ENCODE measurements around the gene PRR27. TPM values are rescaled to one million over a fixed set of nuclear protein-coding genes. Genes with fewer than 3 reads are reported as not detected.
"Not testable (repeated sequence)": the region's sequence is repeated elsewhere in the genome, so short reads cannot be mapped to it uniquely, and the experiment has no call there.

The PRR27 gene
- total RNA-seq, 4 donors from 2014 or later = not detected

DNA sequence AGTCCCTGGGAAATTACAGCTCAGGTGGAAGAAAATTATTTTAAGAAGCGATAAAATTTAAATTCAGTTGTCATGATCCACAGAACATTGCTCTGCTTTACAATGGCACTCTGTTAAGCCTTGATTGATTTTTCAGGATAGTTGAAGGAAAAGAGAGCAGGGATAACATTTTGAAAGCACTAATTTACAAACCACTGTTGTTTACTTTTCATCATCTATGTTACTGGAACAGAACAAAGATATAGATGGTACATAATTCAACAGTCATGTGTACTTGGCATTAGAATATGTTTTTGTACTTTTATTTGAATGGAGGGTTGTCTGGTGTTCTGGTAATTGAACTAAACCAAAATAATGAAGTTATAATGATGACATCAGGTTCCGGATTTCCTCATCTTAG lies 38.9 kb downstream of the PRR27 start:
- H3K4me3 ChIP-seq = no peak overlapping the region
- no peak overlapping the region for H3K27ac ChIP-seq
- no peaks in the 10 kb centered on the region for H3K4me1 ChIP-seq
- intact Hi-C loops (cut with DNase I) = no loop called here
- 88 to 92% methylated on average over 2 of the region's 2 CpGs for WGBS, 2 donors
- H3K36me3 ChIP-seq = no peaks in the 10 kb centered on the region
- TF ChIP-seq POLR2A (IDR thresholded peaks at IDR 0.05) (no peak), CTCF (IDR thresholded peaks at IDR 0.05) (no peak)
- peaks cover 0 to 8% (median 0%) of the 10 kb centered on the region in 4 donors for H3K27me3 ChIP-seq
- no peaks in the 10 kb centered on the region for H3K9me3 ChIP-seq
- DNase-seq = no peak

DNA sequence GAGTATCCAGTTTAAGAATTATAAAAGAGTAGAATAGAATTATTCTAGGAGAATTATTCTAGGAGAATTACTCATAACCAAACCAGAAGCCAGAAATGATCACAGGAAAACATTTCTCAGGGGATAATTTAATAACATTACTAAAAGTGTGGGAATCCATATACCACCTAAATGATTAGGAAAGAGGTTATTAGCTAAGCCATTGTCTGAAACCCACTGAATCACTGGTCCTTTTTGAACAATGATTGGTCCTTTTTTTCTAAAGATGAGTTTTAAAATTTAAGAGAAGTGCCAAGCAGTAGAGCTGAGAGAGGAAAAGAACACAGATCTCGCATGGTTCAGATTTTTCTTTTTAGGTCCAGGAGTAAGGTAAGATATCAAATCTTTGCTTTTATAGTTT lies 41.4 kb downstream of the PRR27 start, which contains the start of gene ODAM:
ODAM (plus strand) TSS at position 301 of the 400 bp plus-strand sequence. CDS start 819 bp downstream, outside the sequence.
- no peaks in the 10 kb centered on the region for H3K36me3 ChIP-seq
- DNase-seq = no peak
- H3K4me3 ChIP-seq = no peak within 1 kb of the TSS
- 72 to 77% methylated on average over 1 of the region's 1 CpG for WGBS, 2 donors
- peaks cover 0 to 8% (median 0%) of the 10 kb centered on the region in 4 donors for H3K27me3 ChIP-seq
- H3K4me1 ChIP-seq = no peaks in the 10 kb centered on the region
- intact Hi-C loops (cut with DNase I) = no loop called here
- H3K9me3 ChIP-seq = no peaks in the 10 kb centered on the region
- no peak within 1 kb of the TSS for H3K27ac ChIP-seq
- TF ChIP-seq CTCF (IDR thresholded peaks at IDR 0.05) = no peak

- intact Hi-C loops (cut with DNase I) = no loop called here
- Histone ChIP-seq H3K27me3 (peaks cover 0 to 8% (median 0%) of the 10 kb centered on the region in 4 donors), H3K4me3 (no peak overlapping the region), H3K4me1 (no peaks in the 10 kb centered on the region), H3K9me3 (no peaks in the 10 kb centered on the region), H3K27ac (no peak overlapping the region), H3K36me3 (no peaks in the 10 kb centered on the region)
- TF ChIP-seq CTCF (IDR thresholded peaks at IDR 0.05) = no peak
- 59 to 61% methylated on average over 2 of the region's 2 CpGs for WGBS, 2 donors
- no peak for DNase-seq
Observed at GRCh38 chr4:70196857-70197256, 42.8 kb downstream of the PRR27 start.

DNA sequence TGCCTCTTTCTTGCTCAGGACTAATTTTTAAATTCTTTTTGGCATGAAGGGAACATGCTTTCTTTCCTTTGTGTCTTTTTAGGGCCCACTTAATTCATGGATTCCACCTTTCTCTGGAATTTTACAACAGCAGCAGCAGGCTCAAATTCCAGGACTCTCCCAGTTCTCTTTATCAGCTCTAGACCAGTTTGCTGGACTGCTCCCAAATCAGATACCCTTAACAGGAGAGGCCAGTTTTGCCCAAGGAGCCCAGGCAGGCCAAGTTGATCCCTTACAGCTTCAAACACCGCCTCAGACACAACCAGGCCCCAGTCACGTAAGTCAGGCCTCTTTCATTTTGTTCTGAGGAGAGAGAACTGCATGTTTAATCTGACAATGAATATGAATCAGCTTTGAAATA lies 43.8 kb downstream of the PRR27 start:
- no peak for DNase-seq
- Histone ChIP-seq H3K9me3 (no peaks in the 10 kb centered on the region), H3K36me3 (no peaks in the 10 kb centered on the region), H3K27me3 (peaks cover 0 to 8% (median 0%) of the 10 kb centered on the region in 4 donors), H3K4me3 (no peak overlapping the region), H3K27ac (no peak overlapping the region), H3K4me1 (no peaks in the 10 kb centered on the region)
- intact Hi-C loops (cut with DNase I) = no loop called here
- no peak for TF ChIP-seq CTCF (IDR thresholded peaks at IDR 0.05)
- TF ChIP-seq POLR2A (IDR thresholded peaks at IDR 0.05) = no peak
- 47 to 59% methylated on average over 2 of the region's 2 CpGs for WGBS, 2 donors

DNA sequence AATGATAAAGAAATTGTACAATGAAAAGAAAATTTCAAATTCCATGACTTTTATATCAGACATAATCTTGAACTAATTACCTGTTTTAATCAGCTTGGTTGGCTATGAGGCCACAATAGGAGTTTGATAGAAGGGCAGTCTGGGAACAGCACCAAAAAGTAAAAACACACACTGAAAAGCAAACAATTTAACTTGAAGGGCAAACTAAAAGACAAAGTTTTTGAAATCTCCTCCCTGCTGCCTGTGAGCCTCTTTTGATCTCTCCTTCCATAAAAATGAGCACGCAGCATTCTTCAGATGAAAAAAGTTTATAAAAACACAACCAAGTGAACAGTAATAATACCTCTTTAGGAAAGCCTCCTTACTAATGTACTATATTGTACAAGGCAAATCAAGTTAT lies 49.6 kb downstream of the PRR27 start:
- DNase-seq = no peak
- no peak overlapping the region for H3K27ac ChIP-seq
- WGBS, 2 donors = 50 to 58% methylated on average over 1 of the region's 1 CpG
- no peaks in the 10 kb centered on the region for H3K9me3 ChIP-seq
- no peak overlapping the region for H3K4me3 ChIP-seq
- intact Hi-C loops (cut with DNase I) = no loop called here
- no peaks in the 10 kb centered on the region for H3K4me1 ChIP-seq
- TF ChIP-seq POLR2A (IDR thresholded peaks at IDR 0.05) (no peak), CTCF (IDR thresholded peaks at IDR 0.05) (no peak)
- no peaks in the 10 kb centered on the region for H3K36me3 ChIP-seq
- H3K27me3 ChIP-seq = no peaks in the 10 kb centered on the region

DNA sequence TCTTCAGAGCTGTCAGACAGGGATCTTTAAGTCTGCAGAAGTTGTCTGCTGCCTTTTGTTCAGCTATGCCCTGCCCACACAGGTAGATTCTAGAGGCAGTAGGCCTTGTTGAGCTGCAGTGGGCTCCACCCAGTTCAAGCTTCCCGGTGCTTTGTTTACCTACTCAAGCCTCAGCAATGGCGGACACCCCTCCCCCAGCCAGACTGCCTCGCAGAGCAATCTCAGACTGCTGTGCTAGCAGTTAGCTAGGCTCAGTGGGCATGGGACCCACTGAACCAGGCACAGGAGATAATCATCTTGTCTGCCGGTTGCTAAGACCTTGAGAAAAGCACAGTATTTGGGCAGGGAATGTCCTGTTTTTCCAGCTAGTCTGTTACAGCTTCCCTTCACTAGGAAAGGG lies 58.7 kb downstream of the PRR27 start:
- H3K36me3 ChIP-seq; intact Hi-C loops (cut with DNase I): not testable (repeated sequence)

More for the DNA sequence above, 58.7 kb downstream of the PRR27 start:
- H3K27me3 ChIP-seq, H3K9me3 ChIP-seq, H3K4me1 ChIP-seq, H3K4me3 ChIP-seq, H3K27ac ChIP-seq, DNase-seq: not testable (repeated sequence)
- no CpG with 5 or more reads among the region's 4 CpGs for WGBS, 2 donors

Data from esophagus squamous epithelium (tissue), 5 donors.